A549 treated with AZD2906 at 1 μM for 4 hours (cell line): ENCODE measurements around the gene RNASE2. TPM values are rescaled to one million over a fixed set of nuclear protein-coding genes. Genes with fewer than 3 reads are reported as not detected.

Source experiments
- total RNA-seq: library from RNA; stranded (reverse); fragments of 200-300 nt; extraction: Qiagen RNA extraction; gene quantifications from 5 replicates; pipeline ENCODE4 v1.2.3, GENCODE V29; 2022

RNASE2 gene
- total RNA-seq: not detected in 5 replicates

GRCh38 chr14:20954736-20955537 is at the start of gene RNASE2:
Gene RNASE2 (plus strand): TSS chr14:20955487. CDS start chr14:20955772, 285 bp downstream.

DNA sequence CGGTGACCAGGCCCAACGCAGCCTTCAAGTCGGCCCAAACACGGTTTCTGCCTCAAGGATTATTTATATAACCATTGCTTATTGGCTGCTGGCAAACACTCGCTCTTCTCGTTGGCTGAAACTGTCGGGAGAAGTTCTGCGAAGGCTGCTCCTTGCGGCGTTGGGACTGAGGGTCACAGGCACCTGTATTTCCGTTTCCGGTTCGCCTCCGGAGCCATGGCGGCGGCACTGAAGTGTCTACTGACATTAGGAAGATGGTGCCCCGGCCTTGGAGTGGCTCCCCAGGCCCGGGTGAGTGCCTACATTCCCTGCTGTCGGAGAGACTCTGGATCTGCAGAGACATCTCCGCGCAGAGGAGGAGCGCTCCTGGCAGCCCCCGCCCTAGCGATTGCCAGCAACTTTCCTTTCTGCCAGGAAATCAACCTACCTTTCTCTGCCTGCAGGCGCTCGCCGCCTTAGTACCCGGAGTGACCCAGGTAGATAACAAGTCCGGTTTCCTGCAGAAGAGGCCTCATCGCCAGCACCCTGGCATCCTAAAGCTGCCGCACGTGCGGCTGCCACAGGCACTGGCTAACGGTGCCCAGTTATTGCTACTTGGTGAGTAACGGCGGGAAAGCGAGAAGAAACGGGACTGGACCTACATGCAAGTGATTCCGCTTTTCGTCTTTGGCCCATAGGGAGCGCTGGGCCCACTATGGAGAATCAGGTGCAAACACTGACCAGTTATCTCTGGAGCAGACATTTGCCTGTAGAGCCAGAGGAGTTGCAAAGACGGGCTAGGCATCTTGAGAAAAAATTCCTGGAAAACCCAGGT is 34.7 kb downstream of the RNASE2 start, which contains the start of gene METTL17:
METTL17 (plus strand) TSS at position 194 of the 814 bp plus-strand sequence; CDS start at position 217, 23 bp downstream.

DNA sequence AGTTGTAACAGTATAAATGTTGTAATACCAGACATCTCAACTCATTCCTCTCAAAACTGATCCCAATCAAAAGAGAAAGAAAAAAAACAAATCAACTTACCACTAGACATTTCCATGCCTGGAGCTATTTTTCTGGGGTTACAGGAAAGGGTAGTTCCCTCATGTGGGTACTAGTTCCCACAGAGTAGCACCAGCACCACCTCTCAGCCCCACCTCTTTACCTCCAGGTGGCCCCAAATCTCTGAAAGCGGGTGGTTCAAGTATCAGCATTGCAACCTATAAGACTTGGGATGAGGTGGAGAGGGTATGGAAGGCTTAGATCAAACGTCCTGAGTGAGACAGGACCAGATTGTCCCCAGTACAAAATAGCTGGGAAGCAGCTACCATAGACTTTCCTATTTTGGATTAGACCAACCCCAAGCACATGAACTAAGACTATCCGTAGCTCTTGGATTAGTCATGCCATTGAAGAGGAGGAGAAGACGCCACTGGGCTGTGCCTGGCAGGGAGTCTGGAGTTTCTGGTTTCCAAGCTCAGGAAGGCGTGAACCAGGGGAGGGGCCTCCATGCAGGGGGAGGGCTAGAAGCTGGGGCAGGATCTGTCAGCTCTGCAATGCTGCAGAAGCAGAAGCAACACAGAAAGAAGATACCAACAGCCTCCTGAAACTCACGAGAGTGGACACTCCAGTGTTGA is 43.5 kb downstream of the RNASE2 start, which contains the start of gene SLC39A2:
SLC39A2 (plus strand) TSS at position 620 of the 693 bp plus-strand sequence. CDS start 154 bp downstream, outside the sequence.

Other genes with a start within 250 kb of the RNASE2 start
- not detected in 5 replicates for gene EDDM3A, start 209.6 kb upstream of the RNASE2 start, total RNA-seq
- gene EDDM3B, start 187.1 kb upstream of the RNASE2 start, total RNA-seq: not detected in 5 replicates
- not detected in 5 replicates for gene RNASE6, start 174.2 kb upstream of the RNASE2 start, total RNA-seq
- gene RNASE1, start 152.6 kb upstream of the RNASE2 start, total RNA-seq: 0.10 to 0.36 TPM (median 0.18 TPM) in 4 of 5 replicates, not detected in the other
- not detected in 5 replicates for gene RNASE3, start 64.1 kb upstream of the RNASE2 start, total RNA-seq
- gene METTL17, start 34.5 kb downstream of the RNASE2 start, total RNA-seq: 67.6 to 74.8 TPM (median 70.6 TPM) in 5 replicates
- 0.05 TPM in 1 of 5 replicates, not detected in the others for gene SLC39A2, start 43.8 kb downstream of the RNASE2 start, total RNA-seq
- 2.5 to 3.8 TPM (median 2.6 TPM) in 5 replicates for gene NDRG2, start 69.6 kb downstream of the RNASE2 start, total RNA-seq
- gene TPPP2, start 74.7 kb downstream of the RNASE2 start, total RNA-seq: not detected in 5 replicates
- gene RNASE13, start 79.3 kb downstream of the RNASE2 start, total RNA-seq: not detected in 5 replicates
- gene RNASE7, start 86.9 kb downstream of the RNASE2 start, total RNA-seq: not detected in 5 replicates
- not detected in 5 replicates for gene RNASE8, start 102.3 kb downstream of the RNASE2 start, total RNA-seq
- 7.0 to 10.6 TPM (median 8.9 TPM) in 5 replicates for gene ARHGEF40, start 114.8 kb downstream of the RNASE2 start, total RNA-seq
- 18.0 to 29.6 TPM (median 28.1 TPM) in 5 replicates for gene ZNF219, start 143.2 kb downstream of the RNASE2 start, total RNA-seq
- gene TMEM253, start 145.6 kb downstream of the RNASE2 start, total RNA-seq: 0.44 to 1.1 TPM (median 0.65 TPM) in 5 replicates
- gene OR5AU1, start 200.6 kb downstream of the RNASE2 start, total RNA-seq: not detected in 5 replicates